Activated T-helper 1 cell treated with anti-CD3 and anti-CD28 coated beads, Interleukin-12 subunit alpha, Interleukin-12 subunit beta, Interleukin-2, Interleukin-4 antibody, amounts not matched to agents 30 ng/mL and 10 ng/mL and 1 ng/mL, durations not matched to agents 14 hours and 24 hours and 36 hours (primary cell): ENCODE measurements around the gene FAM131C. TPM values are rescaled to one million over a fixed set of nuclear protein-coding genes. Genes with fewer than 3 reads are reported as not detected.
"Not testable (repeated sequence)": the region's sequence is repeated elsewhere in the genome, so short reads cannot be mapped to it uniquely, and the experiment has no call there.

Experiments used
- DNase-seq: peaks from one replicate; pipeline ENCODE4 v3.0.0; 2021; ENCODE audit warnings: low spot score
- H3K27ac Mint-ChIP-seq: one replicate; pipeline ENCODE4 v1.8.0; 2021; ENCODE audit warnings: mild to moderate bottlenecking, mixed read lengths
- H3K27me3 Mint-ChIP-seq: one replicate; pipeline ENCODE4 v1.8.0; 2022; ENCODE audit warnings: mild to moderate bottlenecking, moderate library complexity, mixed read lengths; ENCODE audit not compliant: insufficient read depth
- H3K36me3 Mint-ChIP-seq: one replicate; pipeline ENCODE4 v1.8.0; 2021; ENCODE audit warnings: low read depth, mixed read lengths
- H3K4me1 Mint-ChIP-seq: one replicate; pipeline ENCODE4 v1.8.0; 2021; ENCODE audit warnings: low read depth, mixed read lengths
- H3K4me3 Mint-ChIP-seq: one replicate; pipeline ENCODE4 v1.8.0; 2021; ENCODE audit warnings: mild to moderate bottlenecking, moderate library complexity, mixed read lengths
- H3K9me3 Mint-ChIP-seq: one replicate; pipeline ENCODE4 v1.8.0; 2021; ENCODE audit warnings: mixed read lengths
- intact Hi-C: fragments of 100-400 bp; cut with micrococcal nuclease; formaldehyde crosslinking; loops from one replicate; pipeline ENCODE4 v1.15.1; 2024
- total RNA-seq: library from RNA; stranded (reverse); gene quantifications from 2 replicates; pipeline ENCODE4 v1.2.3, GENCODE V29; 2022

FAM131C gene
- total RNA-seq, 1 donor from 2014 or later: 0.57 TPM

GRCh38 chr1:16057314-16057915 lies 16.0 kb downstream of the FAM131C start:
- H3K36me3 Mint-ChIP-seq, H3K27ac Mint-ChIP-seq, H3K4me1 Mint-ChIP-seq, H3K9me3 Mint-ChIP-seq, DNase-seq, H3K4me3 Mint-ChIP-seq, H3K27me3 Mint-ChIP-seq: not testable (repeated sequence)
- intact Hi-C loops: loop anchor here (1.0 kb wide), 1 partner anchor 24 kb away; no protein-coding TSS in a partner anchor

GRCh38 chr1:16056521-16056912 lies 16.9 kb downstream of the FAM131C start:
- H3K27me3 Mint-ChIP-seq, DNase-seq, H3K36me3 Mint-ChIP-seq, H3K4me1 Mint-ChIP-seq, H3K4me3 Mint-ChIP-seq, H3K27ac Mint-ChIP-seq, H3K9me3 Mint-ChIP-seq: not testable (repeated sequence)
- intact Hi-C loops: loop anchor here (1.0 kb wide), 4 partner anchors 47 to 264 kb away; no protein-coding TSS in a partner anchor

GRCh38 chr1:16055613-16056520 lies 17.6 kb downstream of the FAM131C start:
- Mint-ChIP-seq H3K4me3 (no peak overlapping the region), H3K9me3 (no peaks in the 10 kb centered on the region), H3K36me3 (no peaks in the 10 kb centered on the region), H3K27ac (no peak overlapping the region), H3K4me1 (peaks cover 7% of the 10 kb centered on the region), H3K27me3 (peaks cover 3% of the 10 kb centered on the region)
- DNase-seq: peak; percentile 77
- intact Hi-C loops: loop anchor here (1.0 kb wide), 4 partner anchors 47 to 264 kb away; no protein-coding TSS in a partner anchor

GRCh38 chr1:16054598-16055540 lies 18.6 kb downstream of the FAM131C start:
- intact Hi-C loops: no loop called here
- Mint-ChIP-seq H3K4me1 (peaks cover 7% of the 10 kb centered on the region), H3K27ac (no peak overlapping the region), H3K27me3 (peaks cover under 1% of the 10 kb centered on the region), H3K4me3 (no peak overlapping the region), H3K9me3 (no peaks in the 10 kb centered on the region), H3K36me3 (no peaks in the 10 kb centered on the region)
- DNase-seq: no peak

- no peak overlapping the region for H3K27ac Mint-ChIP-seq
- intact Hi-C loops: no loop called here
- peaks cover 7% of the 10 kb centered on the region for H3K4me1 Mint-ChIP-seq
- no peak for DNase-seq
- peaks cover 4% of the 10 kb centered on the region for H3K27me3 Mint-ChIP-seq
- H3K36me3 Mint-ChIP-seq: no peaks in the 10 kb centered on the region
- no peaks in the 10 kb centered on the region for H3K9me3 Mint-ChIP-seq
- H3K4me3 Mint-ChIP-seq: no peak overlapping the region
Observed at GRCh38 chr1:16053781-16054502, 19.5 kb downstream of the FAM131C start.

- intact Hi-C loops, H3K4me1 Mint-ChIP-seq, H3K27ac Mint-ChIP-seq, DNase-seq, H3K4me3 Mint-ChIP-seq, H3K36me3 Mint-ChIP-seq, H3K9me3 Mint-ChIP-seq: not testable (repeated sequence)
- peaks cover 13% of the 10 kb centered on the region for H3K27me3 Mint-ChIP-seq
Observed at GRCh38 chr1:16051949-16052348, 21.5 kb downstream of the FAM131C start.

- intact Hi-C loops: no loop called here
- no peak for DNase-seq
- Mint-ChIP-seq H3K4me1 (peaks cover 4% of the 10 kb centered on the region), H3K27ac (no peak overlapping the region), H3K4me3 (no peak overlapping the region), H3K36me3 (no peaks in the 10 kb centered on the region), H3K27me3 (peaks cover 13% of the 10 kb centered on the region), H3K9me3 (no peaks in the 10 kb centered on the region)
Observed at GRCh38 chr1:16051039-16051438, 22.4 kb downstream of the FAM131C start.

- H3K27ac Mint-ChIP-seq: no peak overlapping the region
- no peaks in the 10 kb centered on the region for H3K9me3 Mint-ChIP-seq
- intact Hi-C loops: no loop called here
- H3K27me3 Mint-ChIP-seq: peaks cover 13% of the 10 kb centered on the region
- H3K4me1 Mint-ChIP-seq: no peaks in the 10 kb centered on the region
- no peaks in the 10 kb centered on the region for H3K36me3 Mint-ChIP-seq
- no peak for DNase-seq
- H3K4me3 Mint-ChIP-seq: no peak overlapping the region
Observed at GRCh38 chr1:16050328-16050727, 23.1 kb downstream of the FAM131C start.

- no peaks in the 10 kb centered on the region for H3K9me3 Mint-ChIP-seq
- intact Hi-C loops: no loop called here
- no peak overlapping the region for H3K4me3 Mint-ChIP-seq
- no peaks in the 10 kb centered on the region for H3K36me3 Mint-ChIP-seq
- no peak for DNase-seq
- no peak overlapping the region for H3K27ac Mint-ChIP-seq
- peaks cover 13% of the 10 kb centered on the region for H3K27me3 Mint-ChIP-seq
- no peaks in the 10 kb centered on the region for H3K4me1 Mint-ChIP-seq
Observed at GRCh38 chr1:16048573-16049189, 24.8 kb downstream of the FAM131C start.

- DNase-seq: no peak
- Mint-ChIP-seq H3K27me3 (peaks cover 13% of the 10 kb centered on the region), H3K27ac (no peak overlapping the region), H3K9me3 (no peaks in the 10 kb centered on the region), H3K36me3 (no peaks in the 10 kb centered on the region), H3K4me3 (no peak overlapping the region), H3K4me1 (no peaks in the 10 kb centered on the region)
- intact Hi-C loops: no loop called here
Observed at GRCh38 chr1:16047791-16048475, 25.5 kb downstream of the FAM131C start.

GRCh38 chr1:16046842-16047241 lies 26.6 kb downstream of the FAM131C start:
- no peak for DNase-seq
- H3K4me1 Mint-ChIP-seq: no peaks in the 10 kb centered on the region
- H3K9me3 Mint-ChIP-seq: no peaks in the 10 kb centered on the region
- no peak overlapping the region for H3K27ac Mint-ChIP-seq
- H3K4me3 Mint-ChIP-seq: no peak overlapping the region
- intact Hi-C loops: no loop called here
- no peaks in the 10 kb centered on the region for H3K36me3 Mint-ChIP-seq
- peaks cover 13% of the 10 kb centered on the region for H3K27me3 Mint-ChIP-seq
